Measurements from ENCODE around the gene SORCS2.

SORCS2 gene

GRCh38 chr4:7192252-7193029, at the start of gene SORCS2:
Gene SORCS2, plus strand, starts transcription at chr4:7192538.
- DNase-seq (ENCODE audit: low read depth in 2 of 2), result peak; percentile 7 to 43

- DNase-seq (ENCODE audit: low read depth in 2 of 2), result no peak
These were observed 47.7 kb upstream of the SORCS2 start for GRCh38 chr4:7144374-7145290.

- no peak for DNase-seq (ENCODE audit: low read depth in 2 of 2)
These were observed 46.9 kb upstream of the SORCS2 start for GRCh38 chr4:7145291-7145934.

GRCh38 chr4:7146059-7146785, 46.1 kb upstream of the SORCS2 start:
- no peak for DNase-seq (ENCODE audit: low read depth in 2 of 2)

- DNase-seq (ENCODE audit: low read depth in 2 of 2), result no peak
These were observed 45.6 kb upstream of the SORCS2 start for GRCh38 chr4:7146786-7147115.

- DNase-seq (ENCODE audit: low read depth in 2 of 2), result no peak
These were observed 45.1 kb upstream of the SORCS2 start for GRCh38 chr4:7147261-7147660.

GRCh38 chr4:7147661-7148310, 44.6 kb upstream of the SORCS2 start:
- DNase-seq (ENCODE audit: low read depth in 2 of 2), result no peak

- DNase-seq (ENCODE audit: low read depth in 2 of 2), result no peak
These were observed 44.0 kb upstream of the SORCS2 start for GRCh38 chr4:7148337-7148736.

GRCh38 chr4:7150036-7150635, 42.2 kb upstream of the SORCS2 start:
- DNase-seq (ENCODE audit: low read depth in 2 of 2), result no peak

- DNase-seq (ENCODE audit: low read depth in 2 of 2), result no peak
These were observed 40.6 kb upstream of the SORCS2 start for GRCh38 chr4:7151668-7152227.

- no peak for DNase-seq (ENCODE audit: low read depth in 2 of 2)
These were observed 38.6 kb upstream of the SORCS2 start for GRCh38 chr4:7153711-7154110.

- no peak for DNase-seq (ENCODE audit: low read depth in 2 of 2)
These were observed 37.9 kb upstream of the SORCS2 start for GRCh38 chr4:7154351-7154981.

GRCh38 chr4:7155590-7156071, 36.7 kb upstream of the SORCS2 start:
- DNase-seq (ENCODE audit: low read depth in 2 of 2), result no peak

- DNase-seq (ENCODE audit: low read depth in 2 of 2), result no peak
These were observed 36.0 kb upstream of the SORCS2 start for GRCh38 chr4:7156328-7156727.

- no peak for DNase-seq (ENCODE audit: low read depth in 2 of 2)
These were observed 35.4 kb upstream of the SORCS2 start for GRCh38 chr4:7156761-7157488.

GRCh38 chr4:7157666-7158065, 34.7 kb upstream of the SORCS2 start:
- DNase-seq (ENCODE audit: low read depth in 2 of 2), result no peak

GRCh38 chr4:7158081-7158750, 34.1 kb upstream of the SORCS2 start:
- DNase-seq (ENCODE audit: low read depth in 2 of 2), result no peak

- DNase-seq (ENCODE audit: low read depth in 2 of 2), result no peak
These were observed 33.3 kb upstream of the SORCS2 start for GRCh38 chr4:7158991-7159390.

GRCh38 chr4:7159923-7160322, 32.4 kb upstream of the SORCS2 start:
- no peak for DNase-seq (ENCODE audit: low read depth in 2 of 2)
